HG02571 (cell line): ENCODE data around the gene KDR.

ENCODE experiments used
- ATAC-seq: cut with Tn5 transposase; IDR thresholded peaks from one replicate; pipeline ENCODE4 v1.9.1; 2021; ENCODE audit warnings: mild to moderate bottlenecking, moderate library complexity; ENCODE audit not compliant: unreplicated experiment

KDR gene

DNA sequence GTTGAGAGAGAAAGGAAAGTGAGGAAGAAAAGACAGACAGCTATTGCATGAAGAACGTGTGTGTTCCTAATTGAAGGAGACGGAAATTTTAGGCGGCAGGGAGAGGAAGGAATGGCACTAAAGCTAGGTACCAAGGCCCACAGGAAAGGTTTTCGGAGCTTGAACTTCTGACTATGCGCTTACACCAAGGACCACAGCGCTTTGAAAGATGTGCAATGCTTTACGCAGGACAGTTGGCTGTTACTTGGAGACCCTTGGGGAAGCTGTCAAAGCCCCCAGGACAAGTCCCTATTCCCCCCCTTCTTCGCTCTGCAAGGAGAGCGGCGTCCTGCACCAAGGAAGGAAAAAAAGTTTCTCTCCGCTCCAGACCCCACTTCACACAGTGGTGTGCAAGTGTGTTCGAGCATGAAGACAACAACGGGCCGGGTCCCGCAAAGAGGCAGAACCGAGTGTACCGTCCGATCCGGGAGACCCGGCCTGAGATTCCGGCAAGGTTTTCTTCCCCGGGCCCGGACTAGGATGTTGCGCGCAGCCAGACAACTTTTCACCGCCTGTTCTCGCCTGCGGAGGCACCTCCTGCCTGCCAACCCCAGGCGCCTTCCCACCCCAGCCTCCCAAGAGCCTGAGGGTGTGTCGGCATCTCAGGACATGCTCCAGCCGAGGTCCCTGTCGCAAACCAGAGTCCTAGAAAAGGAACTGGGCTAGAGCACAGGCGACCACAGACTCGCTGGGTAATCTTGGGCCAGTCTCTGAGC is 896 bp downstream of the KDR start:
- ATAC-seq, result no peak

DNA sequence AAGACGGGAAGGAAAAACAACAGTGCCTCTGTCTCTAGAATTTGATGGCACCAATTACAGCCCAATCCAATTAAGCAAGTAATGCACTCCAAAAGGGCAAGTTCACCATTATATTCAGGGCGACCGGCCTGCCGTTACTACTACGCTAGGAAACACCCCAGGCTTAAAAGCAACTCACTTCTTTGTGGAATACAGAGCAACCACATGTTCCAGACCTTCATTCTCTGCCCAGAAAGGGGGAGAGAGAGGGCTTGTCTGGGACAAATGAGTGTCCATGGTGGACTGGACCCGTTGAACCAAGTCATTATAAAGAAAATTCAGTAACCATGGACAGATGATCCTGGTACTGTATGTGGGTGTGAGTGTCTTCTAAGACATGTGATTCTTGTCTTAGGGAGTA is 1.6 kb downstream of the KDR start:
- ATAC-seq, result no peak

- ATAC-seq, result no peak
Observed at GRCh38 chr4:55122235-55122634, 3.2 kb downstream of the KDR start.

DNA sequence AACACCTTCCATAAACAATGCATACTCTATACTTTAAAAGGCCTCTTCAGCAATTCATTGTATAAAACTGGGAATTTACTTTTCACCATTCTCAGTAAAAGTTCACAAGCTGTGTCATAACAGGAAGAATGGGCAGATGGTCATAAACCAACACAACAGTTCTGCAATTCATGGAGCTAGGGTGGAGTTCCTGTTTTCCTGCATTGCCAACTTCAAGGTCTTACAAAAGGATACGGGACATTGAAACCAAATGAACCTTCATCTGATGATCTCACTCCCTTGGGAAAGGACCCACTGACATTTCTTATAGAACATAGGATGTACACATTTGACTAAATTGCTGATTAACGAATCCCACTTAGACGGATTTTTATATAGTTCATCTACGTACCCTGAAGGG is 4.1 kb downstream of the KDR start:
- ATAC-seq, result no peak

DNA sequence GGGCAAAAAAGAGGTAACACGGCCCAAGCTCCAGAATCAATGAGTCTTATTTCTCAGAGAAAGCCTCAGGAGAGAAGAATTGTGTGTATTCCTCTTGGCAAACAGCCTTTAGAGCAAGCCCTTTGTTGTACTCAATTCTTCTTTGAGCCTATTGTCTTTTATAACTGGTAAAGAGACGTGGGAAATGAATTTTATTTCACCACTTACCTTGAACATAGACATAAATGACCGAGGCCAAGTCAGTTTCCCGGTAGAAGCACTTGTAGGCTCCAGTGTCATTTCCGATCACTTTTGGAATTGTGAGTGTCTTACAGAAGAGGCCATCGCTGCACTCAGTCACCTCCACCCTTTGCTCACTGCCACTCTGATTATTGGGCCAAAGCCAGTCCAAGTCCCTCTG is 7.0 kb downstream of the KDR start:
- ATAC-seq, result no peak

- no peak for ATAC-seq
Observed at GRCh38 chr4:55117511-55117910, 7.9 kb downstream of the KDR start.

GRCh38 chr4:55116450-55116849 is 8.9 kb downstream of the KDR start:
- no peak for ATAC-seq

DNA sequence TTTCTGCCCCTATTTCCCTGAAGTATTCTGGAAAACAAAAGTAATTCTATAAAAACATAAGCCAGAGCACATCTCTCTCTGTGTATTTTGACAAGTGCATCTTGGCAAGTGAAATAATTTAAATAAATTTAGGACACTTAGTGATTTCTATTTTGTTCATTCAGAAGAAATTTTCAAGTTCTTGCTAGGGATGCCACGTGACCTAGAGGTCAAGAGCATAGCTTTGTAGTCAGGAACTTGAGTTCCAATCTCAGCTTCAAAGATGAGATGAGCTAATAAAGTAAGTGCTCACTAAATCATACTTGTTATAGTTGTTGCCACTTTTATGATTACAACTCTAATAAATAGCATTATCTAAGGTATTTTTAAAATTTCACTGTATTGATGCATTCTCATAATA is 13.8 kb downstream of the KDR start:
- ATAC-seq, result no peak

DNA sequence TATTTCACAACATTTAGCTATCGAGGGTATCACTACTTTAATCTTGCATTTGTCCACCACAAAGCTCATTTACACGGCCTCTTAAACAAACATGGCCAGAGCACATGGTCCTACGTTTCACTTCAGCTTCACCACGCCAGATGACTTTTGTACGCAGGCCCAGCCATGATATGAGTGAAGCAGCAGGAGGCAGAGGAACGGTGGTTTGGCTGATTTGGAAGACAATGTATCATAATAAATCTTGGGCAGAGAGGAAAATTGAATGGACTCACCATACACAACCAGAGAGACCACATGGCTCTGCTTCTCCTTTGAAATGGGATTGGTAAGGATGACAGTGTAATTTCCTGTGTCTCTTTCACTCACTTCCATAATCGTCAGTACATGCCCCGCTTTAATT is 15.3 kb downstream of the KDR start:
- ATAC-seq, result no peak

DNA sequence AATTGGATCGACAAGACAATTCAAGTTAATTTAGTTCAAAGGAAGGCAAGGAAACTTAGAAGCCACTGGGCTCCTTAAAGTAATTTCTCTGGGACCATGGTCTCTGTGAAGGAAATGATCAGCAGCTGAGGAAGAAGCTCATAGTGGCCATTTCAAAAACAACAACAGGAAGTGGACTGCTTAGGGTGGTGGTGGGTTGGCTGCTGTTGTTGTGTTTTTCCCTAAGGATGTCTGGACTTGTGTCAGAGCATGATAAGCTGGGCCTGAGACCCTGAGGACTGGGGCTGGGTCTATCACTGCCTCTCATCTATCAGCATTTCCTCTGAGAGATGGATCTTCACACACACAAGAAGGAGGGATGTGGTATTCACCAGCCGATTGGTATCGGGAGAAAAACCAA is 18.3 kb downstream of the KDR start:
- no peak for ATAC-seq

GRCh38 chr4:55103224-55103623 is 22.2 kb downstream of the KDR start:
- ATAC-seq, result no peak

- no peak for ATAC-seq
Observed at GRCh38 chr4:55099816-55100215, 25.6 kb downstream of the KDR start.

DNA sequence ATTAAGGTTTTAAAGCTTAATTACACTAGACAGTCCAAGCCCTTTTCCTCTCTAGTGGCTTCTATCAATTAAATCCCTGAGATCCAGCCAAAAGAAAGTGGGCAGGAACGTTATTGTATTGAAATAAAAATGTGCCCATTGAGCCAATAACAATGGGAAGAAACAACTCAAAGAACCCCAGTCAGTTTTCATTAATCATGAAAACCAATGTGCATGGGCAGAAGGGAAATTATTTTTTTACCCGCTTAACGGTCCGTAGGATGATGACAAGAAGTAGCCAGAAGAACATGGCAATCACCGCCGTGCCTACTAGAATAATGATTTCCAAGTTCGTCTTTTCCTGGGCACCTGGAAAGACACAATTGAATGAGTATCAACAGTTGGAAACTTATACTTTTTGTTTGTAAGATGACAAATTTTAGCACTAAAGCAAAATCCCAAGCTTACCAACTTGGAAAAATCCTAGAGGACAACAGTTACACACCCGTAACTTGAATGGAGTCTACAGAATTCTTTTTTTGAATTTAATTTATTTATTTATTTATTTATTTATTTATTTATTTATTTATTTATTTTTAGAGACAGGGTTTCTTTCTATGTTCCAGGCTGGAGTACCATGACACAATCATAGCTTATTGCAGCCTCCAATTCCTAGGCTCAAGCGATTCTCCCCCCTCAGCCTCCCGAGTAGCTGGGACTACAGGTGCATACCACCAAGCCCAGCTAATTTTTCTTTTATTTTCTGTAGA is 26.8 kb downstream of the KDR start:
- no peak for ATAC-seq

GRCh38 chr4:55096619-55097018 is 28.8 kb downstream of the KDR start:
- ATAC-seq, result no peak

DNA sequence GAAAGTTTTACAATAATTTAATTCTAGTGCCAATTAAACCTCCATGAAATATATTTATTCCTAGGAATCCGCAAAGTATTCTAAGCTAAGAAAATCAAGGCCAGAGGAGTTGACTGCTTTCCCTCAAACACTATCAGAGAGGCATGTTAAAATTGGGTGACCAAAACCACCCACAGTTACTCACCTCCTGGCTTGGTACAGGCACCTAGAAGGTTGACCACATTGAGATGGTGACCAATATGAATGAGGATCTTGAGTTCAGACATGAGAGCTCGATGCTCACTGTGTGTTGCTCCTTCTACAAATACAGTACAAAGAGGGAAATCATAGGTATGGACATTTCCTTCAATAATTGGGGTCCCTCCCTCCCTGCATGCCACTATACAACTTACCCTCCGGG is 29.4 kb downstream of the KDR start:
- no peak for ATAC-seq

- ATAC-seq, result no peak
Observed at GRCh38 chr4:55092504-55092903, 32.9 kb downstream of the KDR start.

DNA sequence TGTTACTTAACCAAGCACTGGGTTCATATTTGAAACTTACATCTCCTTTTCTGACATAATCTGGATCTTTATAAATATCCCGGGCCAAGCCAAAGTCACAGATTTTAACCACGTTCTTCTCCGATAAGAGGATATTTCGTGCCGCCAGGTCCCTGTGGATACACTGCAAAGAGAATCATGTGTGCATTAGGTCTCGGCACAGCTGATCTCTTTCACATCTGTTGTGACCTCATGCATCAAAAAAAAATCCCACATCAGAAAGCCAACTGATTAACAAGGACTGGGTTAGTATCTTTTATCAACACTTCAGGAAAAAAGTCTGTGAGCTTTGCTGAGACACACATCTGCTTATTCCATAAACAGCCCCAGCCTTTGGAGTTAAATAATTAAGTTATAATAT is 35.5 kb downstream of the KDR start:
- no peak for ATAC-seq

DNA sequence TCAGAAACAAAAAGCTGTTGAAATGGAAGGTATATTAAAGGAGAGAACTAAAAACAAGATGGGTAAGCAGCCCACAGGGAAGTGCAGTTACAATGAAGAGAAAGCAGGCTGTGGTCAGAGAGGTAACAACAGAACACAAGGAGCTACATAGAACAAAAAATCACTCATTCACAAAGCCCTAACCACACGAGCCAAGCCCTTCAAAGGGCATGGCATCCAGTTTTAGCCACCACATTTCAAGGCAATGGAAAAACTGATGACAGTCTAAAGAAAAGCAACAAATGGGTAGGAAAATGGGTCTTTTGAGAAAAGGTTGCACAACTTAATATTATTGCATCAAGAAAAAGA is 37.5 kb downstream of the KDR start:
- no peak for ATAC-seq

- no peak for ATAC-seq
Observed at GRCh38 chr4:55087009-55087912, 38.1 kb downstream of the KDR start.

DNA sequence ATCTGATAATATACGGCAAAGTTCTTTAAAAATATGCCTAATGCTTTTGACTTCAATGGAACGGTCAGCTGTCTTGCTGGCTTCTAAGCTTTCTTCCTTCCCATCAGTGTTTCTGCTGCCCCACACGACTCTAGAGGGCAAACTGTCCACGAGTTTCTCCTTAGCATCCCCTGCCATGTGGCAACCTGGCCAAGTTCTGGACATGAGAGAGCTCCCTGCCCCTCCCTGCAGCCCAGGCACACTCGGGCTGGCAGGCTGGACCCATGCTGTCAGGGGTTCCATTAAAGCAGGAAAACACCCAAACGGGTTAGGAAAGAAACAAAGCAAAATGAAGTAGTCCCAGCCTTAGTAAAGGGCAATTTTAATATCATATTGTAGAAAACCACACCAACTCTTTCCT is 38.8 kb downstream of the KDR start:
- no peak for ATAC-seq

DNA sequence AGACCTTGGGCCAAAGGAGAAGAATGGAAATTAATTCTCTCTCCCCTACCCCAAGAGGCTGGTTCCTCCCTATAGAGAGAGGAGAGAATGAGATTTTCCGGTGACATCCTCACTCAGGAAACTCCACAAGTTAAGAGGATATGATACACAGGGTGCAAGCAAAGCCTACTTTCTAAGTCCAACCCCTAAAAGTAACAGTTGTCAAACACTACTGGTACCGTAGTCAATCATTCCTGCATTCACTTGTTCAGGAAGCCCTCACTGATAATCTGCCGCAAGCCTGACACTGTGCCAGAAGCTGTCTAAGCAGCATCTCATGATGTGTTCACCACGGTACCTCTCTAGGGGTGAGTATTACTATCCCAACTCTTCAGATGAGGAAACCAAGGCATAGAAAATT is 41.7 kb downstream of the KDR start:
- ATAC-seq, result no peak

GRCh38 chr4:55082756-55083155 is 42.6 kb downstream of the KDR start:
- no peak for ATAC-seq
